Subcutaneous adipose tissue (tissue), 4 donors: ENCODE data around the gene CSPG4. TPM values are rescaled to one million over a fixed set of nuclear protein-coding genes. Genes with fewer than 3 reads are reported as not detected.

Source experiments
- total RNA-seq, 4 donors: library from RNA; depleted of rRNA; stranded (reverse); fragments of >200 nt; gene quantifications; one replicate each; pipeline ENCODE4 v1.1.0, GENCODE V29; 2016
- TF ChIP-seq, protein P1 (sequence below): fragments of 450-650 bp; IDR thresholded peaks from one replicate; pipeline ENCODE4 v1.5.1; 2016; ENCODE audit warnings: low read depth, mild to moderate bottlenecking, control low read depth, antibody characterized with exemption, moderate library complexity

CSPG4 gene, protein sequence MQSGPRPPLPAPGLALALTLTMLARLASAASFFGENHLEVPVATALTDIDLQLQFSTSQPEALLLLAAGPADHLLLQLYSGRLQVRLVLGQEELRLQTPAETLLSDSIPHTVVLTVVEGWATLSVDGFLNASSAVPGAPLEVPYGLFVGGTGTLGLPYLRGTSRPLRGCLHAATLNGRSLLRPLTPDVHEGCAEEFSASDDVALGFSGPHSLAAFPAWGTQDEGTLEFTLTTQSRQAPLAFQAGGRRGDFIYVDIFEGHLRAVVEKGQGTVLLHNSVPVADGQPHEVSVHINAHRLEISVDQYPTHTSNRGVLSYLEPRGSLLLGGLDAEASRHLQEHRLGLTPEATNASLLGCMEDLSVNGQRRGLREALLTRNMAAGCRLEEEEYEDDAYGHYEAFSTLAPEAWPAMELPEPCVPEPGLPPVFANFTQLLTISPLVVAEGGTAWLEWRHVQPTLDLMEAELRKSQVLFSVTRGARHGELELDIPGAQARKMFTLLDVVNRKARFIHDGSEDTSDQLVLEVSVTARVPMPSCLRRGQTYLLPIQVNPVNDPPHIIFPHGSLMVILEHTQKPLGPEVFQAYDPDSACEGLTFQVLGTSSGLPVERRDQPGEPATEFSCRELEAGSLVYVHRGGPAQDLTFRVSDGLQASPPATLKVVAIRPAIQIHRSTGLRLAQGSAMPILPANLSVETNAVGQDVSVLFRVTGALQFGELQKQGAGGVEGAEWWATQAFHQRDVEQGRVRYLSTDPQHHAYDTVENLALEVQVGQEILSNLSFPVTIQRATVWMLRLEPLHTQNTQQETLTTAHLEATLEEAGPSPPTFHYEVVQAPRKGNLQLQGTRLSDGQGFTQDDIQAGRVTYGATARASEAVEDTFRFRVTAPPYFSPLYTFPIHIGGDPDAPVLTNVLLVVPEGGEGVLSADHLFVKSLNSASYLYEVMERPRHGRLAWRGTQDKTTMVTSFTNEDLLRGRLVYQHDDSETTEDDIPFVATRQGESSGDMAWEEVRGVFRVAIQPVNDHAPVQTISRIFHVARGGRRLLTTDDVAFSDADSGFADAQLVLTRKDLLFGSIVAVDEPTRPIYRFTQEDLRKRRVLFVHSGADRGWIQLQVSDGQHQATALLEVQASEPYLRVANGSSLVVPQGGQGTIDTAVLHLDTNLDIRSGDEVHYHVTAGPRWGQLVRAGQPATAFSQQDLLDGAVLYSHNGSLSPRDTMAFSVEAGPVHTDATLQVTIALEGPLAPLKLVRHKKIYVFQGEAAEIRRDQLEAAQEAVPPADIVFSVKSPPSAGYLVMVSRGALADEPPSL (N-terminal part only)
- total RNA-seq, result 100 to 1,000 TPM in 1 of 4 donors, 10 to 100 TPM in 3; 34.6 to 183 (median 57.0) TPM

DNA sequence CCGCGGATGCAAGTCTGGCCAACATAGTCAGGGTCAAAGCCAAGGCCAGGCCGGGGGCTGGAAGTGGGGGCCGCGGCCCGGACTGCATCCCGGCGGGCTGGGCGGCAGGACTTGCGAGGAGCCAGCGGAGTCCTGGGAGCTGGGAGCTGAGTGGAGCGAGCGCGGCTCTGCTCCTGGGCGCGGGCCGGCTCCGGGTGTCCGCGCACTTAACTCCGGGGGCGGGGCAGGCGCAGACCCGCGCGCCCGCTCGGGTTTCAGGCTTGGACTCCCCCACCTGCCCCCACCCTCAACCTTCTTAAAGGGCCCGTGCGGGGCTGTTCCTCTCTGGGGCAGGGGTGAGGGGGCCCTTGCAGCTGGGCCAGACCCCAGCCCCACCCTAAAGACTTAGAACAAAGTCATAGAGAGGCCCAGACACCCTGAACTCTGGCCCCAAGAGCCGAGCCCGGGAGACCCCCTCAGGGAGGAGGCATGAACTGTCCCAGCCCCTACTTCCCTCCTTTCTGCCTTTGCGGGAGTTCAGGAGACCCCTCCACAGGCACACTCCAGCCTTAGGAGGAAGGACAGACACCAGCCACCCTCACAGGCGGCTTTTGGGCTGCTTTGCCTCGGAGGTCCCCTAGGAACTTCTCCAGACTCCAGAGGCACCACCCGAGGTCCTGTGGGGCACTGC, at the start of gene CSPG4:
Gene CSPG4, minus strand, starts transcription at position 181 of the 670 bp plus-strand sequence. Its CDS starts 93 bp downstream, at position 88.
- TF ChIP-seq, protein P1, sequence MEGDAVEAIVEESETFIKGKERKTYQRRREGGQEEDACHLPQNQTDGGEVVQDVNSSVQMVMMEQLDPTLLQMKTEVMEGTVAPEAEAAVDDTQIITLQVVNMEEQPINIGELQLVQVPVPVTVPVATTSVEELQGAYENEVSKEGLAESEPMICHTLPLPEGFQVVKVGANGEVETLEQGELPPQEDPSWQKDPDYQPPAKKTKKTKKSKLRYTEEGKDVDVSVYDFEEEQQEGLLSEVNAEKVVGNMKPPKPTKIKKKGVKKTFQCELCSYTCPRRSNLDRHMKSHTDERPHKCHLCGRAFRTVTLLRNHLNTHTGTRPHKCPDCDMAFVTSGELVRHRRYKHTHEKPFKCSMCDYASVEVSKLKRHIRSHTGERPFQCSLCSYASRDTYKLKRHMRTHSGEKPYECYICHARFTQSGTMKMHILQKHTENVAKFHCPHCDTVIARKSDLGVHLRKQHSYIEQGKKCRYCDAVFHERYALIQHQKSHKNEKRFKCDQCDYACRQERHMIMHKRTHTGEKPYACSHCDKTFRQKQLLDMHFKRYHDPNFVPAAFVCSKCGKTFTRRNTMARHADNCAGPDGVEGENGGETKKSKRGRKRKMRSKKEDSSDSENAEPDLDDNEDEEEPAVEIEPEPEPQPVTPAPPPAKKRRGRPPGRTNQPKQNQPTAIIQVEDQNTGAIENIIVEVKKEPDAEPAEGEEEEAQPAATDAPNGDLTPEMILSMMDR, result no peak

DNA sequence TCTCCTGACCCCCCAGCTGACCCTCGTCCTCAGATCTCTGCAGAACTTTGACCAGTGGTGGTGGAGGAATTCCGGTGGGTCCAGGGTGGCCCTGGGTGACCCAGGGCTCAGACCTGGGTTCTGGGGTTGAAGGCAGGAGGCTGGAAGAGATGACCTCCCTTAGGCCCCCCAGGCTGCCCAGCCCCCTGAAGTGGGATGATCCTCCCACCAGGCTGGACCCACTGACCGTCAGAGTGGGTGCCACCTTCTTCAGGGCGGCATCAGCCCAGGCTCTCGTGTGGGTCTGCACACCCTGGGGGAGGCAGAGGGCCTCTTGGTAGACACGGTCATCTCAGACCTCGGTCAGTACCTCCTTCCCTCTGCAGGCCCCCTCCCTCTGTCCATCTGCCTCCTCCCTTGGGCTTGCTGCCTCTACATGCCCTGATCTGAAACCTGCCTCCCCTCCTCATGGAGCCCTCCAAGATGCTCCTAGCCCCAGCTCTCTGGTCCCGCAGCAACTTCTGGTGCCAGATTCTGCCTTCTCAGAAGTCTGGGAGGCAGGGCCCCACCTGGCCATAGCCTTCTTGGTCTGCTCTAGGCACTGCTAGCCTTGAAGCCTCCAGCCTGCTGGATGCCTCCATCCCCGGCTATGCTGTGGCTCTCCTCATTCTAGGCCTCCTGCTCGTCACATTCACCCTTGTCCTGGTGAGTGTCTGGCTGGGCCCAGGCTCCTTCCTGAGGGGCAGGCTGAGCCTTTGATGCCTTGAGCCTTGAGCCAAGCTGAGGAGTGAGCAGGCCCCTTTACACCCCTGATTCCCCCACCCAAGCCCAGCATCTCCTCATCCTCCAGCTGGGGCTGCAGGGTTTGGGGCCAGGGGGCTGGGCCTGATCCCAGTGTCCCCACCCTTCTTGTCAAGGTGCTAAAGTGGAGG, 49.1 kb upstream of the CSPG4 start:
- TF ChIP-seq, protein P1, result no peak

DNA sequence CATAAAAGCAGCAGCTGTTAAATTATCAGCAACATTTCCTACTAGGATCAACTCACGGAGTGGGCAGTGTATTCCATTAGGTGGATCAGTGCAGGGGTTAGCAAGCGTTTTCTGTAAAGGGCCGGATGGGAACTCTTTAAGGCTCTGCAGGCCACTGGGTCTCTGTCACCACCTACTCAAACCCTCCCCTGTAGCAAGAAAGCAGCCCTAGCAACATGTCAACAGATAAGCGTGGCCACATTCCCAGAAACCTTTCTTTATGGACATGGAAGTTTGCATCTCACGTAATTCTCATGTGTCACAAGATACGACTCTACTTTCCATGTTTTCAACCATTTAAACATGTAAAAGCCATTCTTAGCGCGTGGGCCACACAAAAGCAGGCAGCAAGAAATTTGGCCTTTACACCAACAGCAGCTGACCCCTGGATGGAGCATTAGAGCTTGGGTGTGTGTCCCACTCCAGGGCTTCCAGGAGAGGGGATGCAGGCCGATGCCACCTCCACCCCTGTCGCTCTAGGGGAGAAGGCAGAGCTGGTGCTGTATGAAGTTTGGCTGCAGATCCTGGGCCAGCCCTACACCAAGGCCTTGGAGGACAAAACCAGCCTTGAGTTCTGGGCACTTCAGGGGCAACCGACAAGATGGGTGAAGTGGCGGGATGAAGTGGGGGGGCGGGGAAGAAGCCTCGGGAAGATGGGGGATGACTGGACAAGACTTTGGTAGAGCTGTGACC, 48.2 kb upstream of the CSPG4 start:
- TF ChIP-seq, protein P1, result no peak

DNA sequence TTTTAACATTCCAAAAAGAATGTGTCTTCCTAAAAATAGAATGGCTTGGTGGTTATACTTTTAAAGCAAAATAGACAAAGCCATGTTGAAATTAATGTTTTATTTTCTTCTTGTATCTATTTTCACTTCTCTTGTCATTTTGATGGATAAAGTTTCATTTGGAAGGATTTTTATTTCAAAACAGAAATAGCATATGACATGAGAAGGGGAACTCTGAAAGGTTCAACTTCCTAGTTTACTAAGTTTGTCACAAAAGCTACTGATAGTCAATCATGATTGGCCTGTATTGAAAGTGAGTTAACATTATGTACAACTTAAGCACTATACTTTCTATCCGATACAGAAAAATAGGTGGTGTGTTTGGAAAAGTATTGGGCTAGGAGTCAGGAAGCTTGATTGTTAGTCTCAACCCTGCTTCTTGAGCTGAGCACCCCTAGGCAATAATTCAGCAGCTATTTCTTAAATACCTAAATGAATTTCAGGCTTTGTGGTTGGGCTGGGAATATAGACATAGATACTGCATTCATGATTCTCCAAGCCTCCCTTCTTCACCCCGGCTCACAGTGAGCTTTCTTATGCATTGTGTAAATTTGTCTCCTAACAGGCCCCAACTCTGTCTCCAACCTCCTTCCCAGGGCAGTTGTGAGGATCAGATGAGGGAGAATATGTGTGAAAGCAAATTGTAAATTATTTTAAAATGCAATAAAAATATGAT, 46.9 kb upstream of the CSPG4 start:
- TF ChIP-seq, protein P1, result no peak

DNA sequence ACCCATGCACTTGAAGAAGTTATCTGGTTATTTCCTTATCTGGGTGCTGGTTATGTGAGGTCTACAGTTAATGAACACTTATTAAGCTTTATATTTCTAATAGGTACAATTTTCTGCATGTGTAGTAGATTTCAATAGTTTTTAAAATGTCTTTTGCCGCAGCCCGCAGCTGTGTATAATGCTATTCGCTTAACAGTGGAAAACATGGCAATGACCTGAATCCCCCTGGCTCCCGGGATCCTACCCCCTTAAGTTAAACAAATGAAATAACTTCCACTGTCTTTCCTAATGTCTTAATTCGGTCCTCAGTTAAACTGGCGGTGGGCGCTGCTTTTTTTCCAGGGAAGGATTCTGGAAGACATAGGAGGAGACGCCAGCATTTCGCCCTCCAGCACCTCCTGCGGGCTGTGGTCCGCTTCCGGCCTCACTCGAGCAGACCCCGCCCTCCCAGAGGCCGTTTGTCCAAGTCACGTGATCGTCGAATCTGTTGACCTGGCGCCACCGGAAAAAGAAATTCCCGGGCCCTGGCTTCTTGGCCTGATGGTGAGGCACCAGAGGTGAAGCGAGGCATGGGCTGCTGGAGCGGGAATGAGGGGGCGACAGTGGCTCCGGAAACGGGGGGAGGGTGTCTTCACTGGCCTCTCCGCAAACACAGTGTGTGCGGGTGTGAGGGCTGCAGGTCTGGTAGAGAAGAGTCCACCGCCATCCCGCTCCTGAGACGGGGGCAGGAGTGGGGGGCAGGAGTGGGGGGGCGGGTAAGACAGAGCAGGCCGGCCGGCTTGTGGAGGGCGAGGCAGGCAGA, 45.6 kb upstream of the CSPG4 start:
- TF ChIP-seq, protein P1, result no peak
